HG03025 (cell line): ENCODE measurements around the gene DLGAP4.

Experiments used
- ATAC-seq: cut with Tn5 transposase; IDR thresholded peaks from one replicate; pipeline ENCODE4 v1.9.1; 2021; ENCODE audit warnings: mild to moderate bottlenecking, moderate library complexity; ENCODE audit not compliant: unreplicated experiment, low FRiP score

The DLGAP4 gene

GRCh38 chr20:36306553-36307411, 643 bp downstream of the DLGAP4 start:
- ATAC-seq: no peak

DNA sequence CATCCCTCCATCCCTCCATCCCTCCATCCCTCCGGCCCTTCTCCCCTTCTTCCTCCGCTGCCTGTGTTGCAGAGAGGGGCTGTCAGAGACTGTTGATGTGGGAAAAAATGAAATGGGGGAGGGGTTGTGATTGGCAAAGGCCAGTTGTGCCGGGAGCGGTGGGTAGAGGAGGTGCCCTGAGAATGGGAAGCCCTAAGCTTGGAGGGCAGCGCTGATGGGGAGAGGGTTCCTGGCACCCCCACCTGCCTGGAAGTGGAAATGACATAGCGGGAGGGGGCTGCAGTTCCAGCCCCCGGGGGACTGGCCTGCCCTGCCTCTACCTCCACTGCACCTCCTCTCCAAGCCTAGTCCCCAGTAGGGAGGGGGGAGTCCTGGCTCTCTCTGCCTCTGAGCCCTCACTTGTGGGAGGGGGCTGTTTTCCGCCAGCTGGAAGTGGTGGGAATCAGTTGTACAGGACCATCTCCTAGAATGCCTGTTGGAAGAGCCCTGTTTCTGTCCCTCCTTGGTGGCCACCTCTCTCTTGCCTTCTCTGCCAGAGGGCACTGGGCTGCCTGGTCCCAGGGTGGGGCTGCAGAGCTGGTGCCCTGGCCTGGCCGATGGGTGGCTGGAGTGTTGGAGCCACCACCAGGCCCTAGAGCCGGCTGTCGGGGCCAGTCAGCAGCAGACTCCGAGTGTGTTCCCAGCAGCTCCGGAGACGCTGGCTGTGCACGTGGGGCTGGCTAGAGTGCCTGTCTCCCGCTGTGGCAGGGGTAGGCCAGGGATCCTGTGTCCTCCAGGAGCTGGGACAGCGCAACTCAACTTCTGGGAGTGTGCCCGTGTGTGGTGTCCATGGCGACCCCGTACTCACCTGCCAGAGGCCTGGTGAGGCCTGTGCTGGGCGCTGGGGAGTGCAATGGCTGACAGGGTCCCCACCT, 1.5 kb downstream of the DLGAP4 start:
- ATAC-seq: no peak

DNA sequence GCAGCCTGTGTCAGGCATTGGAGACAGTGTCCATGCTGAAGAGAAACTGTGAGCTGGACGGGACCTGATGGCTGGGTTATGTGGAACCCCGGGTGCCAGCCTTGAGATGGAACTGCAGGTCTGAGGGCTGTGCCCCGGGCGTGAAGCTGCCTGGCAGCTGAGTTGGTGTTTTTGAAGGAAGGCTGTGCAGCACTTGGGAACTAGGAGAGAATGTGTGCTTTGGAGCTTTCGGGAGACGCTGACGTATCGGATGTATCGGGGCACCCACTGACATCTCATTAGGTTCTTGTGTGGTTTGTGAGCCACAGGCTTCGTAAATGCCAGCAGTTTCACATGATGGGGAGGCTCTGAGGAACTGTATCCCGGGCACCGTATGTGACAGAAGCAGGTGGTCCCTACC, 2.2 kb downstream of the DLGAP4 start:
- ATAC-seq: no peak

- ATAC-seq: no peak
These were observed 2.8 kb downstream of the DLGAP4 start for GRCh38 chr20:36308986-36309385.

DNA sequence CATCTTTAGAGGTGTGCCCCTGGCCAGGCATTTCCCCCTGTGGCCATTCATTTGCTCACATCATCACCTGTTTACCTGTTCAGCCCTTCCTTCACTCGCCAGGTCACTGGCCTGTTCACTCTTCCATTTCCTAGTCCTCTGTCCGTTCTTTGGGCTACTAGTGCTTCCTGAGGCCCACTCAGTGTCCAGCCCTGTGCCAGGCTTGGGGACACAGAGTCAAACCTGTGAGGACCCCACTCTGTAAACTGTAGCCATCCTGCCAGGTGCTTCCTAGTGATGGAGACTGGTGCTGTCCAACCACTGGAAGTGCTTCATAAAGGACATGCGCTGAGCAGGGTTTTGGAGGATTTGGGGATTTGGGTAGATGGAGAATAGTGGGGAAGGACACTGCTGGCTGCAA, 3.5 kb downstream of the DLGAP4 start:
- ATAC-seq: no peak

- no peak for ATAC-seq
These were observed 4.3 kb downstream of the DLGAP4 start for GRCh38 chr20:36310215-36310981.

- no peak for ATAC-seq
These were observed 5.2 kb downstream of the DLGAP4 start for GRCh38 chr20:36311141-36311853.

- no peak for ATAC-seq
These were observed 6.0 kb downstream of the DLGAP4 start for GRCh38 chr20:36311854-36312723.

- ATAC-seq: no peak
These were observed 6.7 kb downstream of the DLGAP4 start for GRCh38 chr20:36312724-36313441.

DNA sequence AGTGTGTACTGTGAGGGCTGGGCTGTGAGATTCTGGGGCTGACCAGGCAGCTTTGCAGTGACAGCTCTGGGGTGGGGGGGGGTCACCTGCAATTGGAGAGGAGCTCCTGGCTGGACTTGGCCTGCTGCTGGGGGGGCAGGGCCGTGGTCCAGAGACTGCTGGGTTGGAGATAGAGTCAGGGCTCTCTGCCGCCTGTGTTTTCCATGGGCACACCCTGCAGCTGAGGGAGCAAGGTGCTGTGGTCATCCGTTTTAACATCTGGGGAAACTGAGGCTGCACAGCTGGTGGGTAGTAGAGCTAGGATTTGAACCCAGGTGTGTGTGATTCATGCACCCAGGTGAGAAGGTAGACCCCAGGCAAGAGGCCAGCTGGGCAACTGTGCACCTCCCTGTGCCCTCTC, 7.3 kb downstream of the DLGAP4 start:
- ATAC-seq: no peak

DNA sequence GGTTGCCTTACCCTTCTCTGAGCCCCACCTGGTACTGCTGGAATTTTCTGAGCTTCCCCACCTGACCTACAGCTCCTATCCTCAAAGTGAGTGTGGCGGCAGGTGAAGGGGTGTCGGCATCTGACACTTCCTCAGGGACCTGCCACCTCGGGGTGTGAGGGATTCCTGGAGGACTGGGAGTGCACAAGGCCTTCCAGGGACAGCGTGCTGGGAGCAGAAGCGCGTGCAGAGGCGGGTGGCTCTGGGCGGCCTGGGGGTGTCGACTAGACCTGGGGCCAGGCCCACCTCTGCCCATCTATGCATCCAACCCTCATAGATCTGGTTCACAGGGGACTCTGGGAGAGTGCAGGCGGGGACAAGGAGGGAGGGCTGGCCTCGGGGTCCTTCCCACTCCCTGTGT, 7.8 kb downstream of the DLGAP4 start:
- no peak for ATAC-seq

GRCh38 chr20:36314734-36315544, 8.8 kb downstream of the DLGAP4 start:
- no peak for ATAC-seq

GRCh38 chr20:36315545-36316351, 9.6 kb downstream of the DLGAP4 start:
- no peak for ATAC-seq

DNA sequence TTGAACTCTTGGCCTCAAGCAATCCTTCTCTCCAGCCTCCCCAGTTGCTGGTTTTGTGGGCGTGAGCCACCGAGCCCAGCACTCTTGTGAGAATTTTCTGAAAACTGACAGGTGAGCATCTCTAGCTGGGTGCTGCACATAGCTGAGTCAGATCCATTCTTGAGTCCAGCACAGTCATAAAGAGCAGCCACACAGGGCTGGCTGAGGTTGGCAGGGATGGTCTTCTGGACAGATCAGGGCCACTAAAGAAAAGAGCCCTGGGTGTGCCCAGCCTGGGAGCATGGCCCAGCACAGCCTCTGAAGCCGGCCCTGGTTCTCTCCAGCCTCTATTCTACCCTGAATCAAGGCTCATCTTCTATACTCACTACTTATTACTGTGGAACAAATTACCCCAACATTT, 11.5 kb downstream of the DLGAP4 start:
- no peak for ATAC-seq

GRCh38 chr20:36318166-36318565, 12.0 kb downstream of the DLGAP4 start:
- no peak for ATAC-seq

- no peak for ATAC-seq
These were observed 13.5 kb downstream of the DLGAP4 start for GRCh38 chr20:36319356-36320260.
